Ureter (tissue), 1 donor: ENCODE results near the gene ITSN1. TPM values are rescaled to one million over a fixed set of nuclear protein-coding genes. Genes with fewer than 3 reads are reported as not detected.

Experiments used
- DNase-seq: peaks from one replicate; pipeline ENCODE4 v3.0.0-alpha.2; 2020; ENCODE audit warnings: low spot score
- total RNA-seq: library from RNA; stranded (reverse); gene quantifications from one replicate; pipeline ENCODE4 v1.2.4, GENCODE V29; 2023
- donor health status: DM: yes; HTN: yes; CAD: no.

ITSN1 gene
- total RNA-seq, 1 donor from 2014 or later: 52.5 TPM

DNA sequence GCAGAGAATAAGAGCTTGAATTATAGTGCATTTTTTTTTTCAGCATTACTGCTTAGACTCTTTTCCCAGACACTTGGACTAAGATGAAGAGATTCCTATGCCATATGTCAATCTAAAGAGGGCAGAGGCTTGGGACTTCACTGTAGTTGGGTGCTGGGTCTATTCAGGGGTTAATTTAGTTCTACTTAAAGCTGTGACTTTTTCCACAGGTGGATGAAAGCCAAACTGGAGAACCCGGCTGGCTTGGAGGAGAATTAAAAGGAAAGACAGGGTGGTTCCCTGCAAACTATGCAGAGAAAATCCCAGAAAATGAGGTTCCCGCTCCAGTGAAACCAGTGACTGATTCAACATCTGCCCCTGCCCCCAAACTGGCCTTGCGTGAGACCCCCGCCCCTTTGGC, 168.5 kb downstream of the ITSN1 start:
- no peak for DNase-seq

DNA sequence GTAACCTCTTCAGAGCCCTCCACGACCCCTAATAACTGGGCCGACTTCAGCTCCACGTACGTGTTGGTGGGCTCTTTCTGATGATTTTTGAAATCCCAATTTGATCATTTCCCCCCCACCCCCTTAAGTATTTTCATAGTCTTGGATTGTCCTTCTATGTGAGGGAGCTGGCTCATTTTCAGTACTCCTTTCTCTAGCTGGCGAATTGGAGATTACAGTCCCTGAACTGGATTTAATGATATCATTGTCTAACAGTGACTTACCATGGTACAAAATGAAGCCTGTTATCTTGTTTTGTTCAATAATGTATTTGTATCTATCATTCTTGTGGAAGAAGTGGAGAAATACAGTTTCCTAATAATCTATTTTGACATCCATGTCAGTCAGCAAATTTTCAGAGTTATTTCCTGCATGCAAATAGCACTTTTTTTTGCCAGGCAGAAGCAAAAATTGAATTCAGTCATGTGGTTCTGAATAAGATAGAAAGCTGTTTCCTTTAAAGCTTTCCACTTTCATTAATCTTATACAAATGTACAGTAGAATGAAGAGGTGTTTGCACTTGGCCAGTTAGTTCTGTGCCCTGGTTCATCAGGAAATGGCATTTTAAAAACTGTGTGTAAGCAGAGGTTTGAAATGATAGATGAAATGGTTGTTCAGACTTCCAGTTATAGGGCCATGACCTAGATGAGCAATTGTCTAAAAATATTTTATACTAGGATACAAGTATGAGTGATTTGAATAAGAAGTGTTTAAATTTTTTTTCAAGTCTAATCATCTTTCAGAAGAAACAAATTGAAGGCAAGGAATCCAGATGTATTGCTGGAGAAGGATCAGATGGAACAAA, 169.1 kb downstream of the ITSN1 start:
- no peak for DNase-seq

DNA sequence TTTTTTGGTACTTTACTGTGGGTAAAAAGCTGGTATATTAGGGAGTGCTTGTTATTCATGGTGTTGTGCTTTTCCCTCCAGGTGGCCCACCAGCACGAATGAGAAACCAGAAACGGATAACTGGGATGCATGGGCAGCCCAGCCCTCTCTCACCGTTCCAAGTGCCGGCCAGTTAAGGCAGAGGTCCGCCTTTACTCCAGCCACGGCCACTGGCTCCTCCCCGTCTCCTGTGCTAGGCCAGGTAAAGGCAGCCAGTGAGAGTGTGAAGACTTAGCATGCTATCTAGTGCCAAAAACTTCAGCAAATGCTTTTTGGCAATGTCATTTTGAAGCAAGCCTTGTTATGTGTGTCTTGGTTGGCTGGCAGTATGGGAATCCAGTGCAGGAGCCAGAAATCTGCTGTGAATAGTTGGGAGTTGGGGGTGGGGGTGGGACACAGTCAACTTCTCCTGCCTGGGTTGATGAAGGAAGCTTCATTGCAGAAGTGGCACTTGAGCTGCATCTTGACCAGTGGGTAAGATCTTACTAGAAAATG, 171.6 kb downstream of the ITSN1 start:
- DNase-seq: no peak

DNA sequence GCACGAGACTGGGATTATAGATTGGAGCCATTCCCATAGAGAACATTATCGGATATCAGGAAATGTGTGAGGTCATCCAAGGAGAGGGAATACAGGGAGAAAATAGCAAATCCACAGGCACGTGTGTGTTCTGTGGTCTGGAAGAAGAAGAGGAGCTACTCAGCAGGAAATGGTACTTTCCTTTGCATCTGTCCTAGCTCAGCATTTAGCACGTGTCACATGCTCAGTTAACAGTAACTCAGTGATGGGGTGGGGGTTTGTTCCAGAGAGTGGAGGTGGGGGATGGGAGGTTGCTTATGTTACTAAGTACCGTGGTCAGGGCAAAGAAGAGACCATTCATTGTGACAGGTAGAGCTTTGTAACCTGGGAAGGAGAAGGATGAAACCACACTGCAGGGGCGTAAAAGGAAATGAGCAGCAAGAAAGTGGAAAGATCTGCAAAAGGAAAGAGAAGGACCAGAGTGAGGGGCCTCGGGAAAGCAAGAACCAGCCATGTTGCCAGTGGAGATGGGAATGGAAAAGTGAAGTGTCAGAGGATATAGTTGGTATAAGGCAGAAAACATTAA, 172.9 kb downstream of the ITSN1 start:
- DNase-seq: no peak

DNA sequence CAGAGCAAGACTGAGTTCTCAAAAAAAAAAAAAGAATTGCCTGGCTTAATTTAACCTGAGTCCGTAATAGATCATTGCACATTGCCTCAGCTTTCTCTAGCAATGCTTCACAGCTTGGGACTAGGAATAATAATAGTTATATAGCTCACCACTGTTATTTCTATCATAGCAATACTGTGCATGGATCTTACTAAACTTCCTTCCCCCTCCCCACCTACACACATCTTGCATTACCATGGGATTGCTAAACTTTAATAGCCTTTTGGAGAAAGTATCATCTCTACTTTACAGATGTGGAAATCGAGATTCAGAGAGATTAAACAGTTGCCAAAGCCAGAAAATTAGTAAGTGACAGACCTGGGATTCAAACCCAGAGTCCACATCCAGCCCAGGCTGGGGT, 173.9 kb downstream of the ITSN1 start:
- no peak for DNase-seq

DNA sequence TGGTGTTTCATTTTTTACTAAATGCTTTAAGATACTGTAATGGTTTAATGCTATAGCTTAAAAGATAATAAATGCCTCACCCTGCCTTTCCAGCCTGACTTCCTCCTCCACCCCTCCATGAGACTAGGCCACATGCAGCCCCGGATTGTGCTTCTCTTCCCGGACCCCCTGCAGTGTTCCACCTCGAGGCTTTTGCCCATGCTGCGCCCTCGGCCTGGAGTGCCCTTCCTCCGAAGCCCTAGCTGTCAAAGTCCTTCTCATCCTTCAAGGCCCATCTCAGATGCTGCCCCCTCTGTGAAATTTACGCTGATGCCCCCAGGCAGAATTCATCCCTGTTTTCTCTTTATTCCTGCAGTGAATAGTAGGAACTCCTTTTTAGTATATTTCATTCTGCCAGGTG, 174.8 kb downstream of the ITSN1 start:
- DNase-seq: no peak

DNA sequence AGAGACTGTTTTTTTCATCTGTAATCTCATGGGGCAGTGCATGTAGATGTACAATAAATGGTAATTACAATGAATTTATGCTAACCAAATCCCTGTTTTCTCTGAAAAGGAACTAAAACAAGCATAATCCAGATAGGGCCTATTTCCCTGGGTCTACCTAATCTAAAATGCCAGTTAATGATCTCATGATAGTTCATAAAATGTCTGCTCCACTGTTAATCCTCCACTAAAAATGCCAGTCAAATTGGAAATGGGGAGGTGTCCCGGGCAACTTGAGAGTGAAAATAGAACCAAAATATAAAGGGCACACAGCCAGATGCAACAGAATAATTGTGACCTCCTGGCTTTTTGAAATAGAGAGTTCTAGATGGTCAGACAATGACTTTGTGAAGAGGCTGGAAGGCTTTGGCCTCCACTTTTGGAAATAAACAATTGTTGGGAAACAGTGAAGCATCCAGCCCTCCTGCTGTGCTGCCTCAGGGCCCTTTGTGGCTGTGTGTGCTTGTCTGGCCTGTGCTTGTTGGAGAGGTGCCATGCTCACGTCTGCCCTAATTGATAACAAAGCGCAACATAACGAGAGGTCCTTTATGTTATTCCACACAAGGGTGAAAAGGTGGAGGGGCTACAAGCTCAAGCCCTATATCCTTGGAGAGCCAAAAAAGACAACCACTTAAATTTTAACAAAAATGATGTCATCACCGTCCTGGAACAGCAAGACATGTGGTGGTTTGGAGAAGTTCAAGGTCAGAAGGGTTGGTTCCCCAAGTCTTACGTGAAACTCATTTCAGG, 175.6 kb downstream of the ITSN1 start:
- no peak for DNase-seq

DNA sequence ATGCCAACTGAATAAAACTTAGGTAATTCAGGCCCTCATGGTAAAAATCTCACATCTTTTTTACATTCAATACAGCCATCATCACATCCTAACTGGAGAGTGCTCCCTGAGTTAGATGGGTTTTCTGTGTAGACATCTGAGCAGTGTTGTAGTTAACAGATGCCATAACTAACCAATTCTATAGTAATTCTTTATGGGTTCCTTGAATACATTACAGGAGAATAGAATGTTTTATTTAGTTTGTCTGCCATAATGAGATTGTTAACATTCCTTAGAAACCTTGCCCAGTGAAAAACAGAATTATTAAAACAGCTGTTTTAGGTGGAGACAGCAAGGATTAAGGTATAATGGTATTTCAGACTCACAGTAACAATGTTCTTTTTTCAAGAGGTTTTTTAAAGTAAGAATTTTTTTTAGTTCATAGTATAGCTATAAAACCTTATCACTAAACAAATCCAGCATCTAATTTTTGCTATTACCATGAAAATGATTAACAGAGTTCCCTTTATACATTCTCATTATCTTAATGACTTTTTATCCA, 178.0 kb downstream of the ITSN1 start:
- DNase-seq: no peak

DNA sequence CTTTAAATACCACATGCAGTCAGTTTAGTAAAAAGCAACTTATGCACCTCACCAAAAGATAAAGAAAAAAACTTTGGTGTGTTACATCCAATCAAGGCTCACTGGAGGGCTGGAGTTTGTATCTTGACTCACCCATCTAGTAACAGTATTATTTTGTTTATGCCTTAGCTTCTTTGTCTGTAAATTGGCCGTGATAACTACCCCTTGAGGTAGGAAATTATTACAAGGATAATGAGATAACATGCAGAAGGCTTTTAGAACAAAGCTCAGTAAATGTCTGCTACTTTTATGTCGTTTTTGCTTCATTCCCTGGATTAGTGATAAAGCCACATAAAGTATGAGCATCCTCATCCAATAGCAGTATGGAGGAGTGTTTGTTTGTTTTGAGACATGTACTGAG, 178.5 kb downstream of the ITSN1 start:
- DNase-seq: no peak

DNA sequence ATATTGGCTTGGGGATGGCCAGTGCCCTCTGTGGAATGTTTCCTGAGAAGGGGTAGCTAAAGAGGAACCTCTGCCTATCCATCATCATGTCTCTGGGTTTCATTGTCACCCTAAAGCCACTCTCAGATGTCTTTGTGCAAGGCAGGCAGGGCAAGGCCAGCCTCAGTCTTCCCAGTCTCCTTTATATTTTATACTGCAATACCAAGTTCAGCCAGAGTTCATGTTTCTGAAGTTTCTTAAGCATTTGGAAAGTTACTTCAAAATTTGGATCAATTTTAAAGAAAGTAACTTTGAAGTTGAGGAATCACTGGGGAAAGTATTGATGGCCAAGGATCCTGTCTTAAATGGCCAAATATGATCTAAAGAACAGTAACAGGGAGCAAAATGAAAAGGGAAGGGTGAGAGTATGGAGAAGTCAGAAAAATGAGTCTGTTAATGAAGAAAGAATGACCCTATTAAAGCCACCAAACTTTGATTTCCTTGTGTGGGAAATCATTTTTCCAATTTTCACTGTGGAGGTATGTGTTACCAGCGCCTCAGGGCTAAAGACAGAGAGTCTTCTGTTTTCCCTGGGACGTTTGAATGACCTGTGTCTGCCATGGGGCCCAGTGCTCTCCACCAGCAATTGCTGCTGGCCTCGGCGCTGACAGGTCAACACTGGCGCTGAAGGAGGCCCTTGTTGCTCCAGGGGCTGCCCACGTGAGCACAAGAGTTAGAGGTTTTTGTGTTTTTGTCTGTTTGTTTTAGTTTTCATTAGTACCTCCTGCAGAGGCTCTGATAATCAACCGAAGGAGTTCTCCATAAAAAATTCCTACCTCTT, 179.4 kb downstream of the ITSN1 start:
- DNase-seq: no peak

DNA sequence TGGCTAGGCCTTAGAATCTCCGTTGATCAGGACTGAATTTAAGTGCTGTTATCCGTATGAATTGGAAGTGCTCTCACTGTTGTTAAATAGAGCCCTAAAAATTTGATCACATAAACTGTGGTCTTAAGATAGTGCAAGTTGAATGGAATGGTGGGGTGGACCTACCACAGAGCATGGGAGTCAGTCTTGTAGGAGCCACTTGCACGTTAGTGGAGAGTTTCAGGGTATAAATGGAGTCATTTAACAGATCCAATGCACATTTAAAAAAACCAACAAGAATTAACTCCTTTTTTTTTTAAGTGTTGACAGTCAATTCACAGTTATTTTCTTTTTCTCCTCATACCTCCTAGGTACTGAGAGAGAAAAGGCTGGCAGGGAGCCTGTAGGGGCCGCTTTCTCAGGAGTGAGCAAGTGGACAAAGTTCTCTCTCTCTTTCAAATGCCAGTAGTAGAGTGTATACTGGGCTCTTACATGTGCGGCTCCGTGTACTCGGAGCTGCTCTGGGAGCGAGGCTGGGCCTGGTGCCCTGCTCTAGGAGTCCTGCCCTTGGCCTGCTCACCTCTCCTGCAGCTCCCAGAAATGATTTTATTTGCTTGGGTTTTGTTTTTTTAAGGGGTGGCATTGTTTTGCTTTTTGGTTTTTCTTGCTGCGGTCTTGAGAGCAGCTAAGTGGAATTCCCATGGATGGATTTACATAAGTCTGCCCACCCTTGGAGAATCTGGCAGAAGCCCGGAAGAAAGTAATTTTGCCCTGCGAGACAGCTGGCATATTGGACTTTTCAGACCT, 182.0 kb downstream of the ITSN1 start:
- DNase-seq: no peak

DNA sequence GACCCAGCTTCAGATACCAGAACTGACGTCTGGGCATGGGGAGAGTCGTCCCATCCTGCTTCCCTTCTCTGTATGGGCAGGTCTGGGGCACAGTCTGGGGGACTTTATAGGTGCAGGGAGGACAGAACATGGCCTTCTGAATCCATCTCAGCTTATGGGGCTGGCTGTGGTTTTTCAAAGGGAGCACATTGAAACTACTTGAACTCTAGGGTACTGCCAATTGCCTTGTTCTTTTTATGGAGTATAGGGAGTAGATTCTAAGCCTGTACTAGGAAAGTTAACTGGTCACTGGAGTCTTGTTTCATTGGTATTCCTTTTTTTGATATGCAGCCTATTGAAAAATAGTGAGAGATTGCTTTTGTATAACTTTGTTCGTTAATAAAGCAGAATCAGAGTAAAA, 183.1 kb downstream of the ITSN1 start:
- no peak for DNase-seq

DNA sequence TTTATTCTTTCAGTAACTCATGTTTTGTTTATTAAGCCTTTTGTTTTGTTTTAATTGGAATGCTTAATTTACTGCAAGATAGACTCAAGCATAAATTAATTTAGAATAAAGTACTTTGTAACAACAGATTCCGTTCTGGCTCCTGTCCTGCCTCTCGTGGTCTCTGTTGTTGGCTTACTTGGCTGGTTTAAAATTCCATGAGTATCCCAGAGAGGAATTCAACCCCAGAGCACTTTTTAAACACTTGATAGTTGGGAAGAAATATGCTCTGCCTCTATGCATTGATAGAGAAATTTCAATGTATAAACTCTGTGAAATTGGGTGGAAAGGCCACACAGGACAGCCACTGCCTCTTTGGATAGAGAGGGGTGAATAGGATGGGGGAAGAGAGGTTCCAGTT, 183.6 kb downstream of the ITSN1 start:
- DNase-seq: no peak

DNA sequence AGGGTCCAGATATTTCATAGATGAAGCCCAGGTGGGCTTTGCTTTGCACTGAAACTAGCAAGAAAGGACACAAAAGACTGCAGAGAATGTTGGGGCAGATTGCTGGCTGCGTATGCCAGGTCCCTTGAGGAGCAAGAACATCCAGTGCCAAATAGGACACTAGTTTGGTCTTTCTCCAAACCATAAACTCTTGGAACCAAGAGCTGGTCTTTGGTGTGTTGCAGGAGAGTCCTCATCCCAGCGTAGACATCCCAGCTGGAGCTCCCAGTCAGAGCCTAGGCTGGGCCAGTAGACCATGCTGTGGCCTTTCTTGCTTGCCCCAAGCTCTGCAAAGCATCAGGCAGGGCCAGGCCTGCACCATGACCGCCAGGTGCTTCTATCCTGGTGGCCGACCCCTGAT, 185.8 kb downstream of the ITSN1 start:
- no peak for DNase-seq

DNA sequence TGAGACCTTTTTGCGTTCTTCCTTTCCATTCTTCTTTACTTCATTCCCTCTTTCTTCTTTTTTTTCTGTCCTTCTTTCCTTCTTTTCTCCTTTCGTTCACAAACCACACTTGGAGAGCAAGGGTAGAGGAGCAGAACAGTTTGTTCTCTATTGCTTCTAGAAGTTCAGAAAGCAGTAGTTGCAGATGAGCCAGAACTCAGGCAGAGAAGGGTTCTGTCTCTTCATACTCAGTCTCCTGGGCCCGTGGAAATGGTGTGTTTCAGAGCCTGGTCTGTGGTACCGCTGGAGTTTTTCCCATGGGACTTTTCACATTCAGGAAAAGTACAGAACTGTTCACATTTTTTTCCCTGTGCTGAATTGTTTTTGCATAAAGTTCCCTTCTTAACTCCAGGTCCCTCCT, 186.3 kb downstream of the ITSN1 start:
- no peak for DNase-seq

DNA sequence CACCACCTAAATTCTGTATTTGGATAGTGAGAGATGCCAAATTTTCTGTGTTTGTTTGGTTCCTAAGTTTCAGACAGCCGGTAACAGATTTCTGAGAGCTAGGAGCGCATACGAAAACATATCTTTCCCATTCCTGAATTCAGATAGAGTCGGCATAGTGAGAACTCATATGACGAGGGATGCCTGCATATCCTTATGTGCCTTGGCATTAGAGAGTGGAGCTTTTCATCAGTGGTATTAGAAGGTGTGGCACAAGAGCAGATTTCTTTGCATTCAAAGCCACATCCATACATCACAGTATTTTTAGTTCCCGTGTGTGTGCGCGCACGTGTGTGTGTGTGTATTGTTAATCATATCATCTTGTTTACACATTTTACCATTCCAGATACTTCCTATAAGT, 187.5 kb downstream of the ITSN1 start:
- no peak for DNase-seq

DNA sequence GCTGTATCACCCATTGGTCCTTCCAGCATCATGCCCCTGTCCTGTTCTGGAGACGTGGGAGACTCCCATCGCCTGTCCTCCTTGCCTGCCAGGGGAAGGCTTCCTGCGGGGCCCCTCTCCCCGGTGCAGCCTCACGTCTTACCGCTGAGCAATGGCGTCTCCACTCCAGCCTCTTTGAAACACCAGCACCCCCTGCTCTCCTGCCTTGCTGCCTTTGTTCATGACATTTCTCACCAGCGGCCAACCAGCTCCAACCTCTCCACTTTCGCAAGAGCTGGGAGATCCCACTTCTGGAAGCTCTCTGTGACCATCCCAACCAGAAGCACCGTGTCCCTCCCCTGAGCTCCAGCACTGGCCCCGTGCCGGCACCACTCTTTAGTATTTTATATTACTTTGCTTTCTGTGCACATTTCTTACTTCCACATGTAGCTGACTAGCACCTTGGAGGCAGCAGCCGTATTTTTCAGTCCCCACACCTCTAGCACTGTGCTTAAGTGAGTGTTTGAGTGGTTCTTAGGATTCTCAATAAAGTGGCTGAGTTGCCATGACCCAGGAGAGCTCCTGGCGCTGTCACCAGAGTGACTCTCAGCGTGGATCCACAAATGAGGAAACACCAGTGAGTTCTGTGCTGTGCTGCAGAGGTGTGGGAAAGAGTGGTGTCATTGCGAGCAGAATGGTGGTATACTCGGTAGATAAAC, 189.8 kb downstream of the ITSN1 start:
- no peak for DNase-seq

DNA sequence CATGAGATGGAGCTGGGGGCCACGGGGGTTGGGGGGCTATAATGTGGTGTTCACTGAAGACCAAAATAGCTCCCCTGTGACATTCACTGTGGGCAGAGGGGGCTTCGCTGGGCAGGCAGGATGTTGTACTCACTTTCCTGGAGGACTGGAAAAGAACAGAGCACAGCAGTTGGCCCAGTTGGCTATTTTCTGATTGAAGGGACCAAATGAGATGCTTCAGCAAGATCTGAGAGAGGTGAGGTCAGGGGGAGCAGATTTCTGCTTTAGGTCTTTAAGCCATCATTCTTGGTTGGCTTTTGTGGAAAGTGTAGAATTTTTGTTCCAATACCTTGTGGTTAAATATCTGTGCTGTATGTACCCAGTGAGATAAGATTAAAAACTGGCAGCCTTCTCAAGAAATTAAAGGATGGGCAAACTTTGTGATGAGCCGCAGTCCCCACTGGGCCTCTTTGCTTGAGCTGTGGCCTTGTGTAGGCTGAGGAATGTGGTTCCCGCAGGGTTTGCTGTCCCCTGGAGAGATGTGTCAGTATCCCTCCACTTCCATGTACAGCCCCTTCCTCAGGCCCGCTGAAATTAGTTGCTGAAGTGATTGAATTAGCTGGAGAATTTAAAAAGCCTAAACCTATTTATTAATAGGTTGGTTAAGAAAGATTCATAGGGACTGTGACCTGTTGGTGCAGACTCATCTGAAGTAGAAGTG, 192.7 kb downstream of the ITSN1 start:
- no peak for DNase-seq

DNA sequence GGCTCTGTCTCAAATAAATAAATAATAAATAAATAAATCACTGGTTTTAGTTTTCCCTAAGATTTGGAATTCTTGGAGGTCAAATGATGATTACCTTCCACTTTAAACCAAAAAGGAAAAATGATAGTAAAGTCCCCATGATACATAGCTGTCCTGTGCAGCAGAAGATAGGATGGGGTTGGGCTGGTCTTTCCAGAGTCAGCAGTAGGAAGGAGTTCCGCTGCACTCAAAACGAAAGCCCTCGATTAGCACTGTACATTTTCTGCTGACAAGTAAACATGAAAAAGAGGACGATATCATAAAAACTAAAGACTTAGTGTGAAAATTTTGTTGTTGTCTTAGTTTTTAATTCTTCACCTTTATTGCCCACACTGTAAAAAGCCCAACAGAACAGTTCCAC, 193.6 kb downstream of the ITSN1 start:
- DNase-seq: no peak
